ENCODE data around the gene ADCY7.

Gene ADCY7

GRCh38 chr16:50329446-50330189, 63.3 kb downstream of the ADCY7 start:
- Histone ChIP-seq H3K9me3 (ENCODE audit: control insufficient read depth, low read length) (no peaks in the 10 kb centered on the region), H3K36me3 (ENCODE audit: control insufficient read depth, insufficient read depth, low read length) (no peaks in the 10 kb centered on the region), H2AFZ (no peak overlapping the region), H3K27ac (no peak overlapping the region), H3K9ac (no peak overlapping the region), H3K79me2 (no peaks in the 10 kb centered on the region), H3K4me2 (ENCODE audit: low read length) (no peak overlapping the region), H3K4me3 (ENCODE audit: low read depth, low read length) (no peak overlapping the region), H3K4me1 (no peaks in the 10 kb centered on the region), H3K27me3 (ENCODE audit: control insufficient read depth, insufficient read depth, low read length) (no peaks in the 10 kb centered on the region)
- TF ChIP-seq, protein P1, sequence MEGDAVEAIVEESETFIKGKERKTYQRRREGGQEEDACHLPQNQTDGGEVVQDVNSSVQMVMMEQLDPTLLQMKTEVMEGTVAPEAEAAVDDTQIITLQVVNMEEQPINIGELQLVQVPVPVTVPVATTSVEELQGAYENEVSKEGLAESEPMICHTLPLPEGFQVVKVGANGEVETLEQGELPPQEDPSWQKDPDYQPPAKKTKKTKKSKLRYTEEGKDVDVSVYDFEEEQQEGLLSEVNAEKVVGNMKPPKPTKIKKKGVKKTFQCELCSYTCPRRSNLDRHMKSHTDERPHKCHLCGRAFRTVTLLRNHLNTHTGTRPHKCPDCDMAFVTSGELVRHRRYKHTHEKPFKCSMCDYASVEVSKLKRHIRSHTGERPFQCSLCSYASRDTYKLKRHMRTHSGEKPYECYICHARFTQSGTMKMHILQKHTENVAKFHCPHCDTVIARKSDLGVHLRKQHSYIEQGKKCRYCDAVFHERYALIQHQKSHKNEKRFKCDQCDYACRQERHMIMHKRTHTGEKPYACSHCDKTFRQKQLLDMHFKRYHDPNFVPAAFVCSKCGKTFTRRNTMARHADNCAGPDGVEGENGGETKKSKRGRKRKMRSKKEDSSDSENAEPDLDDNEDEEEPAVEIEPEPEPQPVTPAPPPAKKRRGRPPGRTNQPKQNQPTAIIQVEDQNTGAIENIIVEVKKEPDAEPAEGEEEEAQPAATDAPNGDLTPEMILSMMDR (IDR thresholded peaks at IDR 0.05): no peak

DNA sequence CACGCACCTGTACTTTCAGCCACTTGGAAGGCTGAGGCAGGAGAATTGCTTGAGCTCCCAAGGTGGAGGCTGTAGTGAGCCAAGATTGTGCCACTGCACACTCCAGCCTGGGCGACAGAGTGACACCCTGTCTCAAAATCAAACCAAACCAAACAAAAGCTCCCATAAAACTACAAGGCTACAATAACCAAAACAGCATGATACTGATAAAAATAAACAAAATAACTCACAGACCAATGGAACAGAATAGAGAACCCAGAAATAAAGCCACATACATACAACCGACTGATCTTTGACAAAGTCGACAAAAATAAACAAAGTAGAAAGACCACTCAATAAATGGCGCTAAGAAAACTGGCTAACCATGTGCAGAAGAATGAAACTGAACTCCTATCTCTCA, 65.2 kb downstream of the ADCY7 start:
- H3K27me3 ChIP-seq (ENCODE audit: control insufficient read depth, insufficient read depth, low read length): no peaks in the 10 kb centered on the region
- no peak overlapping the region for H3K4me2 ChIP-seq (ENCODE audit: low read length)
- no peak overlapping the region for H2AFZ ChIP-seq
- H3K79me2 ChIP-seq: no peaks in the 10 kb centered on the region
- no peaks in the 10 kb centered on the region for H3K36me3 ChIP-seq (ENCODE audit: control insufficient read depth, insufficient read depth, low read length)
- TF ChIP-seq, protein P1 (IDR thresholded peaks at IDR 0.05): no peak
- no peak overlapping the region for H3K9ac ChIP-seq
- H3K27ac ChIP-seq: no peak overlapping the region
- H3K9me3 ChIP-seq (ENCODE audit: control insufficient read depth, low read length): no peaks in the 10 kb centered on the region
- H3K4me3 ChIP-seq (ENCODE audit: low read depth, low read length): no peak overlapping the region
- no peaks in the 10 kb centered on the region for H3K4me1 ChIP-seq

- no peaks in the 10 kb centered on the region for H3K36me3 ChIP-seq (ENCODE audit: control insufficient read depth, insufficient read depth, low read length)
- TF ChIP-seq, protein P1 (IDR thresholded peaks at IDR 0.05): no peak
Measured at GRCh38 chr16:50332599-50332998, 66.2 kb downstream of the ADCY7 start.

GRCh38 chr16:50334106-50334975, 68.0 kb downstream of the ADCY7 start:
- no peaks in the 10 kb centered on the region for H3K9me3 ChIP-seq (ENCODE audit: control insufficient read depth, low read length)
- H3K36me3 ChIP-seq (ENCODE audit: control insufficient read depth, insufficient read depth, low read length): no peaks in the 10 kb centered on the region
- H3K27ac ChIP-seq: no peak overlapping the region
- H2AFZ ChIP-seq: no peak overlapping the region
- TF ChIP-seq, protein P1 (IDR thresholded peaks at IDR 0.05): no peak
- H3K4me2 ChIP-seq (ENCODE audit: low read length): no peak overlapping the region
- no peaks in the 10 kb centered on the region for H3K27me3 ChIP-seq (ENCODE audit: control insufficient read depth, insufficient read depth, low read length)
- H3K79me2 ChIP-seq: no peaks in the 10 kb centered on the region
- H3K4me3 ChIP-seq (ENCODE audit: low read depth, low read length): no peak overlapping the region
- H3K9ac ChIP-seq: no peak overlapping the region
- no peaks in the 10 kb centered on the region for H3K4me1 ChIP-seq

More at GRCh38 chr16:50332599-50332998, 66.2 kb downstream of the ADCY7 start:
- Histone ChIP-seq H2AFZ (no peak overlapping the region), H3K9ac (no peak overlapping the region), H3K4me3 (ENCODE audit: low read depth, low read length) (no peak overlapping the region), H3K79me2 (no peaks in the 10 kb centered on the region), H3K27me3 (ENCODE audit: control insufficient read depth, insufficient read depth, low read length) (no peaks in the 10 kb centered on the region), H3K9me3 (ENCODE audit: control insufficient read depth, low read length) (no peaks in the 10 kb centered on the region), H3K4me1 (no peaks in the 10 kb centered on the region), H3K4me2 (ENCODE audit: low read length) (no peak overlapping the region), H3K27ac (no peak overlapping the region)

Data from parathyroid adenoma (tissue), 2 donors.